ENCODE data around the gene ZBTB8A.
"Not testable (repeated sequence)": the region's sequence is repeated elsewhere in the genome, so short reads cannot be mapped to it uniquely, and the experiment has no call there.

ZBTB8A gene

DNA sequence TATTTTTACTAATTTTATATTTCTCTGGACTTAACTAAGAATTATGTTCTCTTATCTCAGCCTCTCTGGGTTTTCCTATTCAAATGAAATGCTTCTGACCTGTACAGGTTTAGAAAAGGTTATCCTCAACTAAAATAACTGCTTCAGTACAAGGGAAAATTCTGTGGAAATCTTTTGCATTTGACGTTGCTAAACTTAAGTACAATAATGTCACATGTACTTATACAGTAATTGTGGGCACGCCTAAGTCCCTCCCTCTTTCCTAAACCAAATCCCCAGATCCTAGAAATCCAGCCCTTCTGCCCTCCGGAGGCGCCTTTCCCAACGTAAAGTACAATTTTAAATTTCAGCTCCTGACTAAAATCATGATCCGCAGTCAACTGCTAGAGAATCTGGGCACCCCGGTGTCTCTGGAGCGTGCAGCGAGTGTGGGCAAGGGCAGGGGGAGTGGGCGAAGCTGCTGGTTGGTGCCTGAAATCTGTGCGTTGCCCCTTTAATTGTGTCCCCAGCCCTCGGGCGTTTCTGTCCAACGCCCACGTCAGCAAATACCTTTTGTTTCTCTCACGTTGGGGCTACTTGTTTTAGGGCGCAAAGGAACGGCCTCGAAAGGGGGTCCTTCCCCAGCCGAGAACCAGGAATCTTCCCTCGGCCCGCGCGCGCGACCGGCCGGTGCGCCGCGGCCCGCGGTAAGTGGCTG, at the start of gene ZBTB8A:
Gene ZBTB8A (plus strand): TSS at position 541 of the 697 bp plus-strand sequence. CDS start 53,505 bp downstream, outside the sequence.
- DNase-seq (ENCODE audit: low read depth) = no peak

DNA sequence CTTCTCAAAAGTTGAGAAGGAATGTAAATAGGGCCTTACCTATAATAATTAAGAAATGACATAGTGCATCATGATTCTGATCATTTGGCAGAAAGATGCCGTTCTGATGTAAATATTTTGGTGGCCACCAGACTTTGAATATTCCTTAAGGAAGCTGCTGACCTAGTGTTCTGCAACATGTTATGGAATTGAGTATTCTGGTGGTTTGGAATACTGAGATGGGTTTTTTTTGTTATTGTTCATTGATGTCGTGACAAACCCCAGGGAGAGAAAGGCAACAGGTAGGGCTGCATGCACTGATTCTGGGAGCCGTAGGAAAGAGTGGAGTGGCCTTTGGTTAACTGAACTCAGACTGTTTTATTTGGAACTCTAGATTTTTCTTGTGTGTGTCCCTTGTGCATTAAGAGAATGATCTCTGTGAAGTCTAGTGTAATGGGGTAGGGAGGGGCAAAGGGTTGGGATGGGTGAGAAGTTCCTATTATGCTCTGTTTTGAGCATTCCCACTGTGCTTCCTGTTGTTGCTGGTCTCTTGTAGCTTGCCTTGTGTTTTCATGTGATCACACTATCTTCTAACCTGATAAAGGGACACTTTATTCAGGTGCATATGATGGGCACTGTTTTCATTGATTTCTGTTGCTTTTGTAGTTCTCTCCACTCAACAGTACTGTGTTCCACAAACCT, 49.3 kb upstream of the ZBTB8A start:
- no peak for DNase-seq (ENCODE audit: low read depth)

DNA sequence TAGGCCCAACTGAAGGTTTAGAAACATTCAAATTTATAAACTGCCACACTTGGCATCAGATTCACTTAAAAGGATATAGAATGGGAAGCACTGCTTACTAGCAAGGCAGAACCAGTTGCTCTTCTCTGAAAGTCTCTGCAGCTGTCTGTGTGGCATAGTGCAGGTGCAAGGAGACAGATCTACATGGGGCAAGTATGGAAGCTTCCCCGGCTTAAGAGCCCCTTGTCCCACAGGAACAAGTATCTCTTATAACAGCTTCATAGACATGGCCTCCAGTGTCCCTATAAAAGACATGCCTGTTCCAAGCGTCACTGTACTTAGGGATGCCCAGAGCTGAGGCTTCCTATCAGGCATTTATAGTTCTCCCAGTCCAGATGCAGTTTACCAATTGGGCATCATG, 47.8 kb upstream of the ZBTB8A start:
- DNase-seq (ENCODE audit: low read depth) = no peak

DNA sequence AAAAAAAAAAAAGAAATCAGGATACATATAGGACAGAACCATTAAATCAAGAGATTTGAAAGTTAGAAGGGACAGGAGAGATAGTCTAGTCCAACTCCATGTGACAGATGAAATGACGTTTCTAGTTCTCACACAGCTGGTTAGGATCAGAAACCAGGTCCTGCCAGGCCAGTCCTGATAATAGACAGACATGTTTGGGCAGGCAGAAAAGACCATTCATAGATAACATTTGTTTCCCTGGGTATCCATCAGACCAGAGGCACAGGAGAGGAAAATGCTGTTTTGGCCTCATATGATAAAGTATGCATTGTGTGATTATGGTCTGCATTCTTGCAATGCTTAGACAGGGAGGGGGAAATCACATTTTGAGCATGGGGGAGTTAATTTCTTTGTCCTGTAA, 45.0 kb upstream of the ZBTB8A start:
- DNase-seq (ENCODE audit: low read depth) = no peak

DNA sequence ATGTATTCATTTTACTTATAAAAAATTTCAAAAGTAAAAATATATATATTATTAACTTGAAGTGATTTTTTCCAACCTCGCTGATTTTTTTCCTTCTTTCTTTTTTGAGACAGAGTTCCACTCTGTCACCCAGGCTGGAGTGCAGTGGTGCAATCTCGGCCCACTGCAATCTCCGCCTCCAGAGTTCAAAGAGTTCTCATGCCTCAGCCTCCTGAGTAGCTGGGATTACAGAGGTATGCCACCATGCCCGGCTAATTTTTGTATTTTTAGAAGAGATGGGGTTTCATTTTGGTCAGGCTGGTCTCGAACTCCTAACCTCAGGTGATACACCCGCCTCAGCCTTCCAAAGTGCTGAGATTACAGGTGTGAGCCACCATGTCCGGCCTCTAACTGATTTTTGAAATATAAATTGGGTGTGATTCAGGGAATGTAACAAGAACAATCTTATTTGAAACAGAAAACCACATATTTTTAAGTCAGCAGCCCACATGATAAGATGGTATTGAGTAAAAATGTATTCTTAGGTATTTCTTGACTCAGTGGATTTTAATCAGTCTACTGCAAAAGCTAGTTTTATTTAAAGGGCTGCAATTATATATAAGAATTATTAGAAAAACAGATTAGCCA, 44.4 kb upstream of the ZBTB8A start:
- no peak for DNase-seq (ENCODE audit: low read depth)

DNA sequence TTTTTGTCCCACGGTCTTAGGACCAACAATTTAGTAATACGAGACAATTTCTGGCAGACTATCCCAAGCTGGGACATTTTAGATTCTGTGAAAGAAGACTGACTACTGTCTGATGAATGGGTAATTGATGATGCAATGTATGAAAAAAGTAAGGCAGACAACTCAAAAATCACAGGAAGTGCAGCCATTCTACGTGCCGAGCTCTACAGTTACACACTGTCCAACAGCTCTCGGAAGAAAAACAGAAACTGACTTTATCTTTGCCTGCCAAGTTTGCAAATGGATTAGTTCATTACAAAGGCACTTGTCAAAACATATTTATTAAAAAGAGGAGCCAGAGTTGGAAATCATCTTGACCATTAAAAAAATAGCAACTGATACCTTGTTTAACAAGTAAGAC, 43.1 kb upstream of the ZBTB8A start:
- DNase-seq (ENCODE audit: low read depth) = no peak

DNA sequence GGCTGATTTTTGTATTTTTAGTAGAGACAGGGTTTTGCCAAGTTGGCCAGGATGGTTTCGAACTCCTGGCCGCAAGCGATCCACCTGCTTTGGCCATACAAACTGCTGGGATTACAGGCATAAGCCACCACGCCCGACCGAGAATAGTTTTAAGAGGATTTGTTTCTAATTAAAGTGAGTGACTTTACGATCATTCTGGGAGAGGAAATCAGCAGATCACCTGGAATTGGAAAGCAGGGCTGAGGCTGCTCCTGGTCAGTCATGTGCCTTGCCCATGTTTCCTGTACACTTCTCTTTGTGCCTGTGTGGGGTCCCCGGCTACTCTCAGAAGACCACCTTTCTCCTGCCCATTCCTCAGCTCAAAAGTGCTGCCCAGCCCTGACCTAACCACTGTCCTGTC, 40.5 kb upstream of the ZBTB8A start:
- DNase-seq (ENCODE audit: low read depth) = no peak

DNA sequence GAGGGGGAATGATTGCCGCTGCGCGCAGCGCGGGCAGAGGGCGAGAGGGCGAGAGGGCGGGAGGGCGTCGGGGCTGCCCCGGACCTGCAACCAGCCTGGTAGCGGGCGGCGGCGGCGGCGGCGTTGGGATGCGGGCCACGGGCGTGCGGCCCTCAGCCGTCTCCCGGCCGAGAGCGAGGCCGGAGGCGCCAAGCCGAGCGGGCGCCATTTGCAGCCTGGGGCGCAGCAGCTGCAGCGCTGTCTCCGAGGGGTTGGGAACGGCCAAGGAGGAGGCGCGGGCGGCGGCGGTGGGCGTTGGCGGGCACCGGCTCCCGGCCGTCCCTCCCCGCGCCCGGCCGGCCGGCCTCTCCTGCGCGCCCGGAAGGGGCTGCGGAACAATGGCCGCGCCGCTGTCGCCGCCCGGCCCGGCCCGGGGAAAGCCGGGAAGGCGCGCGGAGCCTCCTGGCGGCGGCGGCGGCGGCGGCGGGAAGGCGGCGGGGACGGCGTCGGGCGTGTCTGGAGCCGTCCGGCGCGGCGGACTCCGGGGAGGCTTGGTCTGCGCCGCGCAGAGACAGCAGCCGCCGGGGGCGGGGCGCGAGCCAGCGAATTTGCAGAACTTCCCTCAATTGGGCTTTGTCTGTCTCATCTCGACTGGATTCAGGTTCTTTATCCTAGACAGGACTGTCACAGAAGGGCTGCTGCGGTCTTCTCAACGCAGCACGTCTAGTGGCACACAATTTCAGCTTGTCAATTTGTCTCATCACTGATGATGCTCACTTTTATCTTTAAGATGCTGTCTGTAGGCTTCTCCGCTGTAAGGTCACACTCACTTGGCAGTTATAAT, 38.6 kb upstream of the ZBTB8A start:
- DNase-seq (ENCODE audit: low read depth) = no peak

DNA sequence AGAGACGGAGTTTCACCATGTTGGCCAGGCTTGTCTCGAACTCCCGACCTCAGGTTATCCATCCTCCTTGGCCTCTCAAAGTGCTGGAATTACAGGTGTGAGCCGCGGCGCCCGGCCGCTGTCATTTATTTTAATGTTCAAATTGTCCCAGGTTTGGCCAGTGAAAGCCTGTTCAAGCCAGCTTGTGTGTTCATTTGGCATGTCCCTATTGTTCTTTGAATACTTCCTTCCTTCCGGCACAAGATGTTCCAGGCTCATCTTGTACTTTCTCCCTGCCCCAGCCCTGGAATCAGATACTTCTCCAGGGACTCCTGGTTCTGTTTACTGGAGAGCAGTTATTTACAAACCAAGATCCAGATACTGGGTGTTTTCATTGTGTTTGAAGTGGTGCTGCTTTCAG, 37.4 kb upstream of the ZBTB8A start:
- DNase-seq (ENCODE audit: low read depth) = no peak

DNA sequence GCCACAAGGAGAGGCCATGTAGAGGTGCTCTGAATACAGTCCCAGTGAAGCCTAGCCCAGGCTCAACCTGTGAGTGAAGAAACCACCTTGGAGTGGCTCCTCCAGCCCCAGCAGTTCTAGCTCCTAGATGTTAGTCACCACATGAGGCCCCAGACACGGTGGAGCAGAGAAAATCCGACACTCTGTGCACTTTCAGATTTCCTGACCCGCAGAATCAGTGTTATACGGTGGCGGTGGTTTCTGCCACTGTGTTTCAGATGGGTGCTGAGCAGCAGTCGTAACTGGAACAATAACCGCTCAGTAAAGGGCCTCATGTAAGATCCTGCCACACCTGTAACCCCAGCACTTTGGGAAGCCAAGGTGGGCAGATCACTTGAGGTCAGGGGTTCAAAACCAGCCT, 36.1 kb upstream of the ZBTB8A start:
- DNase-seq (ENCODE audit: low read depth) = no peak

DNA sequence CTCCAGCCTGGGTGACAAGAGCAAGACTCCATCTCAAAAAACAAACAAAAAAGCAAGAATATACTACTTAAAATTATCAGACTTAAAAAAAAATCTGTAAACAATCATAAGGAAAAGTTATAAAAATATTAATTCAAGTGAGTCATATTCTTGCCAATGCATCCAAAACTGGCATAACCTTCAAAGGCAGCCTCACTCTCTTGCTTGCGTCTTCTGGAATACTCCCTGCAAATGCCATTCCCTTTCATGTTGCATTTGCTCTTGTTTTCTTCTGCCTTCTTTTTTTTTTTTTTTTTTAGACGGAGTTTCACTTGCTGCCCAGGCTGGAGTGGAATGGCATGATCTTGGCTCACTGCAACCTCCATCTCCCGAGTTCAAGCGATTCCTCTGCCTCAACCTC, 32.2 kb upstream of the ZBTB8A start:
- DNase-seq (ENCODE audit: low read depth) = no peak

DNA sequence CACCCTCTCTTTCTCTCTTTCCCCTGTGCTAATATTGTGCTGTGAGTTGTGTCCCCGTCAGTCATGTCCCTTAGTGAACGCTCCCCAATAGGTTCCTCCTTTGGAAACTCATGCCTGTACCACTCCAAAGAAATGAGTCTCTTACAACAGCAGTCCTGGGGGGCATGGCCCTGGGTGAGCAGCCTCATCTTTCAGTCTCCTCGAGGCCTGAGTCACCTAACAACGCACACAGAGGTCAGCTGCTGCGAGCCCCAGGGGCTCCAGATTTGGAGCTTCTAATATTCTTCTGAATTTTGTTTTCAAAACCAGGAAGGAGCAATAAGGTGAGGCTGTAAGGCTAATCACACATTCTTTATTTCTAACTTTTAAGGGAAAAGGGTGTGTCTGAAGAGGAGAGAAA, 30.5 kb upstream of the ZBTB8A start:
- no peak for DNase-seq (ENCODE audit: low read depth)

DNA sequence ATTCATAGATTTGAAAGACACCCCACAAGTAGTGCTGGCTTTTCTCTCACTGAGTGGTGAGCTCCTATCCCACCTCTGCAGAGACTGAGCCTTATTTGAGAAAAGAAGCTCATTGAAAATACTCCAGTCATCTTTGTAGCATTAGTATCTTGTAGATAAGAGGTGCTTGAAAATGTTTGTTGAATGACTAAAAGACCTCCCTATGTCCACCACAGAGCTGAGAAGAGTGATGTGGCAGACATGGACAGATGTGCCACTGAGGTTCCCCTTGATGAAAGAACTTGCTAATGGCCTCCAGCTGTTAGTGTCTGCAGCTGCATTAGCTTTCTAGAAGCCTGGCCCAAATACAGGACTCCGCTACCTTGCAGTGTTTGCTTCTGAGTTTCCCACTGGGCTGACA, 29.3 kb upstream of the ZBTB8A start:
- no peak for DNase-seq (ENCODE audit: low read depth)

DNA sequence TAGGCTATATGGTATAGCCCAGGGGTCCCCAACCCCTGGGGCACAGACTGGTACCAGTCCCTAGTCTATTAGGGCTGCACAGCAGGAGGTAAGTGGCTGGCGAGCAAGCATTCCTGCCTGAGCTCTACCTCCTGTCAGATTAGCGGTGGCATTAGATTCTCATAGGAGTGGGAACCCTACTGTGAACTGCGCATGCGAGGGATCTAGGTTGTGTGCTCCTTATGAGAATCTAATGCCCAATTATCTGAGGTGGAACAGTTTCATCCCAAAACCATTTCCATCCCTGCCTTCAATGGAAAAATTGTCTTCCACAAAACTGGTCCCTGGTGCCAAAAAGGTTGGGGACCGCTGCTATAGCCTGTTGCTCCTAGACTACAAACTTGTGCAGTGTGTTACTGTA, 22.8 kb upstream of the ZBTB8A start:
- DNase-seq (ENCODE audit: low read depth) = no peak

DNA sequence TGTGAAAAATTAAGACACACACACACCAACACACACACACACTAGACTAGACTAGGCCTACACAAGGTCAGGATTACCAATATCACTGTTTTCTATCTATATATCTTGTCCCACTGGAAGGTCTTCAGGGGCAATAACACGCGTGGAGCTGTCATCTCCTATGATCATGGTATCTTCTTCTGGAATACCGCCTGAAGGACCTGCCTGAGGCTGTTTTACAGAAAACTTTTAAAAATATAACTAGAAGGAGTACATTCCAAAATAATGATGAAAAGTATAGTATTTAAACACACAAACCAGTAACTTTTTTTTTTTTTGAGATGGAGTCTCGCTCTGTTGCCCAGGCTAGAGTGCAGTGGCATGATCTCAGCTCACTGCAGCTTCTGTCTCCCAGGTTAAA, 20.3 kb upstream of the ZBTB8A start:
- DNase-seq (ENCODE audit: low read depth) = no peak

DNA sequence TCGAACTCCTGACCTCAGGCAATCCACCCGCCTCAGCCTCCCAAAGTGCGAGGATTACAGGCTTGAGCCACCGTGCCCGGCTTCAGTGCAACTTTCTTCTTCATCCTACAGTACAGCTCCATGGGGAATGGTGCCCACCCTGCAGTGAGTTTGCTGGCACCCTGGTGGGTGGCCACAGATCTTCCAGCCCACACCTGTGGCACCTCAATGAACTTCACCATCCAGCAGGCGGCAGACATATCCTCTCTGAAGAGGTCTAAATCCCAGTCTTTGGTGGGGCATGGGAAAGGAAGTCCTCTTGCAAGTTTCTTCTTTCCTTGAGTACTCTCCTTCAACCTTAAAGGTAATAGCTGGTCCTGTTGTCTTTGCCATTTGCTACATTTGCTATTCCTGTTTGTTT, 18.1 kb upstream of the ZBTB8A start:
- no peak for DNase-seq (ENCODE audit: low read depth)

DNA sequence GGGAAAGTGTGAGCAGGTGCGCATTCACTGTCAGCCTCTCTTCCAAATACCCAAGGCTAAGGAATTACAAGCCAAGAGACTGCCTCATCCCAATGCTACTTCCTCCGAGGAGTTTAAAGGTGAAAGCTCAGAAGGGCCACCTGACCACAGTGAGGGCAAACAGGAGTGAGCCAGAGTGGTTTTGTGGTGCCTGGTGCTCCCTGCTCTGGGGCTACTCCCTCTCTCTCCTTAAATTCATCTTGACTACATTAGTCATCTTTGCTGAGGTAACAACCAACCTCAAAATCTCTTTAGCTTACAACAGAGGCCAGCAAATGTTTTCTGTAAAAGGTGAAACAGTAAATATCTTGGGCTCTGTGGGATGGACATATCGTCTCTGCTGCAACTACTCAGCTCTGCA, 14.2 kb upstream of the ZBTB8A start:
- no peak for DNase-seq (ENCODE audit: low read depth)

DNA sequence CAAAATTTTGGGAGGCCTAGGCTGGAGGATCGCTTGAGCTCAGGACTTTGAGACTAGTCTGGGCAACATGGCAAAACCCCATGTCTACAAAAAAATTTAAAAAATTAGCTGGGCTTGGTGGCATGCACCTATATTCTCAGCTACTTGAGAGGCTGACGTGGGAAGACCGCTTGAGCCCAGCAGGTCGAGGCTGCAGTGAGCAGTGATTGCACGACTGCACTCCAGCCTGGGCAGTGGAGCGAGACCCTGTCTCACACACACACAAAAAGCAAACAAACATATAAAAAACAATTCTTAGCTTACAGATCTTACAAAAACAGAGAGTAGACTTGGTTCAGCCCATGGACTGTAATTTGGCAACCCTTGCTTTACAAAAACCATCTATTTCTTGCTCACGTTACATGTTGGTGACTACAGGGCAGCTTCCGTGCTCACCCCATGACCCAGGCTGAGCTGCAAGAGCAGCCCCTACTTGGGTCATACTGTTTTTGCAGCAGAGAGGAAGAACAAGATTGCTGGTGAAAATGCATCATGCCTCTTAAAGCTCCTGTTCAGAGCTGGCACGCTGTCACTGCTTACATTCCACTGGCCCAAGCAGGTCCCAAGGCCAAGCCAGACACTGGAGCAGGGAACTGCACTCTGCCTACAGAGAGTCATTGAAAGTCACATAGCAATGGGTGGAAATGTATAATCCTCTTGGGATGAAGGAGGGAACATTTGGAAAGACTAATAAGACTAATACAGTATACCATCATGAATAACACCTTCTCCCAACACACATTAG, 13.4 kb upstream of the ZBTB8A start:
- no peak for DNase-seq (ENCODE audit: low read depth)

DNA sequence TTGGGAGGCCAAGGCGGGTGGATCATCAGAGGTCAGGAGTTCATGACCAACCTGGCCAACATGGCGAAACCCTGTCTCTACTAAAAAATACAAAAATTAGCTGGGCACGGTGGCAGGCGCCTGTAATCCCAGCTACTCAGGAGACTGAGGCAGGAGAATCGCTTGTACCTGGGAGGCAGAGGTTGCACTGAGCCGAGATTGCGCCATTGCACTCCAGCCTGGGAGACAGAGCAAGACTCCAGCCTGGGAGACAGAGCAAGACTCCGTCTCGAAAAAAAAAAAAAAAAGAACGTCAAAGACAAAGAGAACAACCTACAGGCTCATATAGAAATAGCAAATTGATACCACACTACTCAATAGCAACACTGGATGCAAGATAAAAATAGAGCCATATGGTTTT, 10.7 kb upstream of the ZBTB8A start:
- DNase-seq (ENCODE audit: low read depth) = not testable (repeated sequence)

DNA sequence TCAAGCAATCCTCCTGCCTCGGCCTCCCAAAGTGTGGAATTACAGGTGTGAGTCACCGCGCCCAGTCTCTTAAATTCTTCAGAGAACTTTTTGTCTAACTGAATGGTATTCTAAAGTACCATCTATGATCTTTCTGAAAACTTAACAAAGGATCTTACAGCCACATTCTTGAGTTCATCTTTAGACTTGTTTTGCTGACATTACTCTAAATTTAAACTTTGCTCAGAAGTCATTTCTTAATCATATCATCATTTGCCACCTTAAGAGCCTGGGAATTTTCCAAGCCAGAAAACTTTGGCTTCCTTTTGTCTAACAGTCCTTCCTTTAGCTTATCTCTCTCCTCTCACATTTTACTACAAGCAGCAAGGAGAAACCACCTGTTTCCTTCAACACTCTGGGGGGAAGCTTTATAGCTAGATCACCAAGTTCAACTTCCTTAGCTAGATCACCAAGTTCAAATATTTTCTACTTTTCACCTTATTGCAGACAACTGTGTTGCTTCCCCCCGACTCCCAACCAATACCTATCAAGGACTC, 5.4 kb upstream of the ZBTB8A start:
- no peak for DNase-seq (ENCODE audit: low read depth)

DNA sequence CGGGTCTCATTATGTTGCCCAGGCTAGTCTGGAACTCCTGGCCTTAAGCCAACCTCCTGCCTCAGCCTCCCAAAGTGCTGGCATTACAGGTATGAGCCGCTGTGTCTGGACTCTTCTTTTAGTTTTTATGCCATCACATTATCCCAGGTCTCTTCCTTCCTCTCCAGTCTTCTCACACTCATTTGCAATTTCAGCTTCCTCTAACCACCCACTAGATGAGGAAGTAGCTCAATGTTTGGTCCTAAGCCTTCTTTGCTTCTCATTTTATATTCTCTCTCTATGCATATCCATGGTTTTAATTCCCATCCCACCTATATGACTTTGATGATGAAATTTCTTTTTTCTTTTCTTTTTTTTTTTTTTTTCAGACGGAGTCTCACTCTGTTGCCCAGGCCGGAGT, 3.1 kb upstream of the ZBTB8A start:
- DNase-seq (ENCODE audit: low read depth) = no peak

DNA sequence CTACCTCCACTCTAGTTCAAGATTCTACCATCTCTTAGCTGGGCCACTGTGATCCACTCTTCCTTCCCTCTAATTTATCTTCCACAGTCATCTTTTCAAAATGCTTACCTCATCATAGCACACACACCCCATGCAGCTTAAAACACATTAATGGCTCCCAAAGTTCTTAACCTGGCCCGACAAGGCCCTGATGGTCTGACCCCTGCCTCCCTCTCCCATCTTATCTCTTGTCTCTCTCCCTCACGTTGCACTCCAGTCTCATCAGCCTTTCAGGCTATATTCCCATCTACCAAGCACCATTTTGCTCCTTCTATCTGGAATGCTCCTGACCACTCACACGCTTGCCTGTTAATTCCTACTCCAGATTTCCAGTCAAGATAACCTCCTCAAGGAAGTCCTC, 2.5 kb upstream of the ZBTB8A start:
- DNase-seq (ENCODE audit: low read depth) = no peak
